ENCODE measurements around the gene CHD9NB. TPM values are rescaled to one million over a fixed set of nuclear protein-coding genes. Genes with fewer than 3 reads are reported as not detected.

The CHD9NB gene
- polyA plus RNA-seq, 3 donors = not detected

- Mint-ChIP-seq H3K36me3 (peaks cover 3 to 6% of the 10 kb centered on the region in 2 donors), H3K4me1 (peaks cover 49% of the 10 kb centered on the region), H3K27ac (no peak overlapping the region), H3K27me3 (ENCODE audit: low read depth in 3 of 3) (no peaks in the 10 kb centered on the region), H3K4me3 (no peak overlapping the region), H3K9me3 (no peaks in the 10 kb centered on the region)
- H3K79me2 ChIP-seq (ENCODE audit: insufficient read depth, low read length) = peaks cover 50% of the 10 kb centered on the region
- no peak for DNase-seq
- no peak overlapping the region for H2AFZ ChIP-seq (ENCODE audit: insufficient read depth, low read depth, low read length, poor library complexity, severe bottlenecking)
- H3K9me3 ChIP-seq (replicated peaks in 1 of 2; ENCODE audit: control insufficient read depth in 1 of 2, insufficient read depth in 1 of 2, low read length in 2 of 2) = no peaks in the 10 kb centered on the region
- TF ChIP-seq CTCF (IDR thresholded peaks at IDR 0.05) = no peak
- H3K4me2 ChIP-seq (replicated peaks; ENCODE audit: extremely low read depth, low read length, poor library complexity, severe bottlenecking) = no peak overlapping the region
- H3K9ac ChIP-seq (ENCODE audit: insufficient read depth, low read length, poor library complexity, severe bottlenecking) = no peak overlapping the region
- H3K36me3 ChIP-seq (replicated peaks in 1 of 2; ENCODE audit: control insufficient read depth in 1 of 2, insufficient read depth in 2 of 2, low read length in 2 of 2) = no peaks in the 10 kb centered on the region
- no peaks in the 10 kb centered on the region for H3K27me3 ChIP-seq (ENCODE audit: control insufficient read depth in 2 of 2, insufficient read depth in 2 of 2, low read length in 2 of 2)
- no peak overlapping the region for H3K4me3 ChIP-seq (replicated peaks in 1 of 3; ENCODE audit: low read depth in 2 of 3, low read length in 3 of 3)
- intact Hi-C loops (cut with micrococcal nuclease) = loop anchor here in 1 of 2 donors (10.0 kb wide), 1 partner anchor 54 kb away; no protein-coding TSS in a partner anchor
- no peaks in the 10 kb centered on the region for H4K20me1 ChIP-seq (ENCODE audit: insufficient read depth, low read length)
- no CpG with 5 or more reads among the region's 5 CpGs for WGBS (ENCODE audit: insufficient coverage)
- H3K4me1 ChIP-seq (ENCODE audit: control insufficient read depth in 1 of 2, insufficient read depth in 2 of 2, low read length in 2 of 2) = peaks cover 24 to 26% of the 10 kb centered on the region in 2 donors
- H3K27ac ChIP-seq (ENCODE audit: low read depth in 1 of 2, low read length in 2 of 2) = no peak overlapping the region
Measured at GRCh38 chr16:53061256-53061655, 8.6 kb upstream of the CHD9NB start.

GRCh38 chr16:53059672-53060071 is 7.0 kb upstream of the CHD9NB start:
- Histone ChIP-seq H3K36me3 (replicated peaks in 1 of 2; ENCODE audit: control insufficient read depth in 1 of 2, insufficient read depth in 2 of 2, low read length in 2 of 2) (no peaks in the 10 kb centered on the region), H3K79me2 (ENCODE audit: insufficient read depth, low read length) (peaks cover 65% of the 10 kb centered on the region), H2AFZ (ENCODE audit: insufficient read depth, low read depth, low read length, poor library complexity, severe bottlenecking) (no peak overlapping the region), H3K4me1 (ENCODE audit: control insufficient read depth in 1 of 2, insufficient read depth in 2 of 2, low read length in 2 of 2) (peaks cover 38% of the 10 kb centered on the region in 2 donors), H3K9ac (ENCODE audit: insufficient read depth, low read length, poor library complexity, severe bottlenecking) (no peak overlapping the region), H3K4me2 (replicated peaks; ENCODE audit: extremely low read depth, low read length, poor library complexity, severe bottlenecking) (no peak overlapping the region), H4K20me1 (ENCODE audit: insufficient read depth, low read length) (no peaks in the 10 kb centered on the region), H3K9me3 (replicated peaks in 1 of 2; ENCODE audit: control insufficient read depth in 1 of 2, insufficient read depth in 1 of 2, low read length in 2 of 2) (no peaks in the 10 kb centered on the region), H3K27me3 (ENCODE audit: control insufficient read depth in 2 of 2, insufficient read depth in 2 of 2, low read length in 2 of 2) (no peaks in the 10 kb centered on the region), H3K4me3 (replicated peaks in 1 of 3; ENCODE audit: low read depth in 2 of 3, low read length in 3 of 3) (no peak overlapping the region), H3K27ac (ENCODE audit: low read depth in 1 of 2, low read length in 2 of 2) (no peak overlapping the region)
- no peak overlapping the region for H3K27ac Mint-ChIP-seq
- intact Hi-C loops (cut with micrococcal nuclease) = loop anchor here (5.0 to 10.0 kb wide), 4 partner anchors 33 to 163 kb away; no protein-coding TSS in a partner anchor
- H3K4me1 Mint-ChIP-seq = peaks cover 51% of the 10 kb centered on the region
- 97% methylated on average over 6 of the region's 7 CpGs for WGBS (ENCODE audit: insufficient coverage)
- TF ChIP-seq CTCF (IDR thresholded peaks at IDR 0.05) = no peak
- no peak for DNase-seq
- no peaks in the 10 kb centered on the region for H3K27me3 Mint-ChIP-seq (ENCODE audit: low read depth in 3 of 3)
- no peaks in the 10 kb centered on the region for H3K9me3 Mint-ChIP-seq
- peaks cover 3 to 6% of the 10 kb centered on the region in 2 donors for H3K36me3 Mint-ChIP-seq
- H3K4me3 Mint-ChIP-seq = no peak overlapping the region
